Neuron (in vitro differentiated cells): ENCODE data around the gene UBR2.
"Not testable (repeated sequence)": the region's sequence is repeated elsewhere in the genome, so short reads cannot be mapped to it uniquely, and the experiment has no call there.

Experiments
- H2AFZ ChIP-seq: one replicate; pipeline ENCODE4 v1.6.1; 2013; ENCODE audit warnings: low read depth, mild to moderate bottlenecking, inconsistent platforms, low read length, moderate library complexity
- H3K27me3 ChIP-seq: one replicate; pipeline ENCODE4 v1.6.1; 2013; ENCODE audit warnings: low read length; ENCODE audit not compliant: insufficient read depth
- H3K36me3 ChIP-seq: one replicate; pipeline ENCODE4 v1.6.1; 2013; ENCODE audit warnings: low read length; ENCODE audit not compliant: insufficient read depth
- H3K4me1 ChIP-seq: one replicate; pipeline ENCODE4 v1.6.1; 2013; ENCODE audit warnings: low read length; ENCODE audit not compliant: insufficient read depth
- H3K4me3 ChIP-seq: 2 replicates; pipeline ENCODE4 v1.5.1; 2013; ENCODE audit warnings: mild to moderate bottlenecking, low read length, moderate library complexity
- H3K9me3 ChIP-seq: one replicate; pipeline ENCODE4 v1.6.1; 2013; ENCODE audit warnings: low read length

Gene UBR2

DNA sequence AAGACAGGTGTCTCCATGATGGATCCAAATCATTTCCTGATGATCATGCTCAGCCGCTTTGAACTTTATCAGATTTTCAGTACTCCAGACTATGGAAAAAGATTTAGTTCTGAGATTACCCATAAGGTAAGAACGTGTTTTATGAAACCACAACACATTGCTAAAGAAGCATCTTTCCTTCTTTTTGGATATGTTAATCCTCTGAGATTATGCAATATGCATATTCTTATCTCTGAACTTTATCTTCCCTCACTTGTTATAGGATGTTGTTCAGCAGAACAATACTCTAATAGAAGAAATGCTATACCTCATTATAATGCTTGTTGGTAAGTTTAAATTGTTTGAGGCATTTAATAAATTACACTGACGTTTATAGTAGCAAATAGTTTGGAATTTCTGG, 80.4 kb downstream of the UBR2 start:
- peaks cover 64% of the 10 kb centered on the region for H3K36me3 ChIP-seq
- no peak overlapping the region for H2AFZ ChIP-seq
- no peaks in the 10 kb centered on the region for H3K9me3 ChIP-seq
- H3K27me3 ChIP-seq, result no peaks in the 10 kb centered on the region
- no peak overlapping the region for H3K4me3 ChIP-seq
- no peaks in the 10 kb centered on the region for H3K4me1 ChIP-seq

DNA sequence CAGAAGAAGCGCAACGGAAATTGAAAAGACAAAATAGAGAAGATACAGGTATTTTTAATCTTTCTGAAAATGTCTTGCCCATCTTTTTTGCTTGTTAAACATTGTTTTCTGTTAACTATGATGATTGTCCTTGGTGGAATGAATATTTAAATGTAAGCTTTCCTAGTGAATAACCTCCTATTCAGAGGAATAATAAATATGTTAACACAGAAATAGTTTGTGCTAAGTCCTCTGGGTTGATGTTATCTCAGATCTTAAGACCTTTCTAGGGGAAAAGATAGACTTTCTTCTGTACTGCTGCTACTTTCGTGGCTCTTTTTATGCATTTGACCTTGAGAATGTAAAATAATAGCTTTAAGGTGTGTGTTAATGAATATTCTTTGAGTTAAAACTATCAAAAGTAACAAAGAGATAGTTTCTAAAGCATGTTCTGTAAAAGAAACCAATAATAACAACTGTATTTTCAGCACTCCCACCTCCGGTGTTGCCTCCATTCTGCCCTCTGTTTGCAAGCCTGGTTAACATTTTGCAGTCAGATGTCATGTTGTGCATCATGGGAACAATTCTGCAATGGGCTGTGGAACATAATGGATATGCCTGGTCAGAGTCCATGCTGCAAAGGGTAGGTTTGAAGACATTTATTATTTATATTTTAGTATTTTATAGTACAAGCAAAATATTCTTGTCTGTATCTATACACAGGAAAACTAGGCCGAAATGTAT, 88.4 kb downstream of the UBR2 start:
- Histone ChIP-seq H3K4me1 (no peaks in the 10 kb centered on the region), H3K9me3 (no peaks in the 10 kb centered on the region), H3K27me3 (no peaks in the 10 kb centered on the region), H2AFZ (no peak overlapping the region), H3K36me3 (peaks cover 72% of the 10 kb centered on the region), H3K4me3 (no peak overlapping the region)

DNA sequence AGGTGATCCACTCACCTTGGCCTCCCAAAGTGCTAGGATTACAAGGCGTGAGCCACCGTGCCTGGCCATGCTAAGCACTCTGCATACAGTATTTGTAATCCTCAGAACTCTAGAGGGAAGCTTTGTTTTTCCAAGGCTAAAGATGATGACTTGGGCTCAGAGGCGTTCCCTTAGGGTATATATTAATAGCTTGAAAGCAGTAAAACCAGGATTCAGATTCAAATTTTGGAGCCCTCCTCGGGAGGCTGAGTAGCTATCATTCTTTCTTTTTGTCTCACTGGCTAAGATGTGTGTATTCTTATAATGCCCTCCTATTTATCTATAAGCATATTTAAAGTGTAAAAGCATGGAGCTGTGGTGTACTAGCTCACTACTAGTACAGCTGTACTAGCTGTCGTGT, 90.0 kb downstream of the UBR2 start:
- Histone ChIP-seq H2AFZ (no peak overlapping the region), H3K36me3 (peaks cover 75% of the 10 kb centered on the region), H3K27me3 (no peaks in the 10 kb centered on the region), H3K4me3 (no peak overlapping the region), H3K4me1 (no peaks in the 10 kb centered on the region), H3K9me3 (no peaks in the 10 kb centered on the region)

DNA sequence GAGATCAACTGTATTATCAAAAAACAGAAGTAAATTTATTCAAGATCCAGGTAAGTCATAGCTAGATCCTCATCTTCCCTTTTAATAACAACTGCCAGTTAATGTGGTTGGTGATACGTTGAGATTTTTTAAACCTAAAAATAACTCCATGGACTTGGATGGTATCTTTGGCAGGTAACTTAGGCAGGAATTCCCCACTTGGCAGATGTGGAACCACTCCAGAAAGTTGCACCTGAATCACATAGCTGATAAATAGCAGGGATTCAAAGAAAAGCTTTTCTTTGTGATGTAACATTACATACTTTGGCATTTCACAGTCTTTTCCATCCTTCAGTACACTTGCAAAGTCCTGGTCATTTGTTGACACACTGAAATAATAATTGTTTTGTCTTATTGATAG, 96.0 kb downstream of the UBR2 start:
- no peaks in the 10 kb centered on the region for H3K4me1 ChIP-seq
- H2AFZ ChIP-seq, result no peak overlapping the region
- no peaks in the 10 kb centered on the region for H3K9me3 ChIP-seq
- peaks cover 69% of the 10 kb centered on the region for H3K36me3 ChIP-seq
- no peak overlapping the region for H3K4me3 ChIP-seq
- no peaks in the 10 kb centered on the region for H3K27me3 ChIP-seq

DNA sequence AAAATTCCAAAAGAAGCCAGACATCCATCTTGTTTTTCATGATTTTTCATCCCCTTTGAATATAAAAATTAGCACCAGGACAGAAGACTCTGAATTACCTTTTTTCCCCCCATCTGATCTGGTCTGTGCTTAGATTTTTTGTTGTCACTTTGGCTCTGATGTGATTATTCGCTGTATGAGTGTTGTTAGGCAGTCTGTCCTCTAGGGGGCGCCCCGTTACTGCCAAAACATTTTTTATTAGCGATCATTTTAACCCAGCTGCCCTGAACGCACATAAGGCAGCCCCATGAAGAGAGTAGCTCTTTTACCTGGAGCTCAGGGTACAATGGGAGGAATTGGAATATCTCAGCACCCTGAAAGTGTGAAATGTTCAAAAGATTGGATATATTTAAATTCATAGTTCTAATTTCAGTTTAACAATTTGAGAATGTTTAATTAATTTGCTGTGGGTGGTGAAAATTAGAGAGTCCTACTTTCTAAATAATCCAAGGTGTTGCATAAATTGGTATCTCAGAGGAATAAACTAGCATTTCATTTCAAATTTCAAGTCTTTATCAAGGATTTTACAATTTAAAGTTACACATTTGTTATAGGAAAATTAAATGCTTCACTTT, 97.8 kb downstream of the UBR2 start:
- Histone ChIP-seq H3K4me3 (no peak overlapping the region), H3K4me1 (no peaks in the 10 kb centered on the region), H3K27me3 (no peaks in the 10 kb centered on the region), H2AFZ (no peak overlapping the region), H3K36me3 (peaks cover 69% of the 10 kb centered on the region), H3K9me3 (no peaks in the 10 kb centered on the region)

DNA sequence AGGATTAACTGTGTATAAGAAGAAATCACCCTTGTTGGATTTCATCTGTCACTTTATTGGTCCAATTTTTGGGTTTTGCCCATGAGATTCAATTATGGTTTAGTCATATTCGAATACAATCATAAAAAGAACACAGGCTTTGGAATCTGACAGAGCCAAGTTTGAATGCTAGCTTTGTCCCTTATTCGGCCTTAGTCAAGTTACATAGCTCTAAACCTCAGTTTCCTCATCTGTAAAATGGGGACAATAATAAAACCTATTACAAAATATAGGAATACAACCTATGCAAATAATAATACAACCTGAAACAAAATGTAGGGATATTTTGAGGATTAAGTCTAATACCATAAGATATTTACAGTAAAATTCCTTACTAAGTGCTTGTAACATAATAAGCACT, 100.9 kb downstream of the UBR2 start:
- no peaks in the 10 kb centered on the region for H3K4me1 ChIP-seq
- H3K27me3 ChIP-seq, result no peaks in the 10 kb centered on the region
- peaks cover 62% of the 10 kb centered on the region for H3K36me3 ChIP-seq
- H3K9me3 ChIP-seq, result no peaks in the 10 kb centered on the region
- H2AFZ ChIP-seq, result no peak overlapping the region
- no peak overlapping the region for H3K4me3 ChIP-seq

DNA sequence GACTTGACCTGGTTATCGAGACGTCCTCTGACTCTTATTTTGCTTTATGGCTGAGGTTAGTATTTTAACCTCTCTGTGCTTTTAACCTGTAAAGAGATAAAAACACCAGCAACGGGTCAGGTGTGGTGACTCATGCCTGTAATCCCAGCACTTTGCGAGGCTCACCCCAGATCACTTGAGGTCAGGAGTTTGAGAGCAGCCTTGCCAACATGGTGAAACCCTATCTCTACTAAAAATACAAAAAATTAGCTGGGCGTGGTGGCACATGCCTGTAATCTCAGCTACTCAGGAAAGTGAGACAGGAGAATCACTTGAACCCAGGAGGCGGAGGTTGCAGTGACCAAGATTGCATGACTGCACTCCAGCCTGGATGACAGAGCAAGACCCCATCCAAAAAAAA, 110.5 kb downstream of the UBR2 start:
- H3K4me1 ChIP-seq, H3K9me3 ChIP-seq, H3K27me3 ChIP-seq, H3K4me3 ChIP-seq, H2AFZ ChIP-seq: not testable (repeated sequence)
- H3K36me3 ChIP-seq, result peaks cover 79% of the 10 kb centered on the region

DNA sequence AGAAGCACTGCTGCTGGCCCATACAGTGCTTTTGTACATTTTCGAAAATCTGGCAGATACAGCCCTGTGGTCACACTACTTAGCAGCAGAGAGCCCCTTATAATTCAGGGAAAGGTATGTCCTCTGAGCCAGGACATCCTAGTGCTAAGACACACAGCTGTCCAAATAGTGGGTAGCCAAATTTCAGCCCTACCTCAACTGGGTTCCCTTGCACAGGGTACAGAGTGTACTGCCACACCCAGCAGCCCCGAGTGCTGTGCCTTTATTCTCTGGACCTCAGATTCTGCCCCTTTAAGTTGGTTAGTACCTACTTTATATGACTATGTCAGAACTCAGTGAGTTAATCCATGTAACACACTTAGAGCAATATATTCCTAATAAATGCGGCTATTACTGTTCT, 111.0 kb downstream of the UBR2 start:
- Histone ChIP-seq H3K27me3 (no peaks in the 10 kb centered on the region), H3K36me3 (peaks cover 79% of the 10 kb centered on the region)

DNA sequence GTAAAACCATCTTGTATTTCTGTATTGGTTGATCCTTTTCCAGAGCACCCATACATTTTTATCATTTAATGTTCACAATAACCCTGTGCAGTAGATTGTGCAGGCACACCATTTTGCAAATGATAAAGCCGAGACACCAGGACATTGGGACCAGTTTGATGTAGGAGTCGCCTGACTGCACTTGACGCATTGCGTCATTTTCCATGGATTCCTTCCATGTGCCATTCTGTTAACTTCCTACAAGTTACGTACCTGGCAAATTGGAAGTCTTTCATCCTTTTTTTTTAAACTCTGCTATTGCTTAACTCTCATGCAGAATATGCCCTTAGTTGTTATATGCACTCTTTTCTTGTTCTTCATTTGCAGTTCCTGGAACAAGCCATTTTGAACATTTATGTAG, 115.5 kb downstream of the UBR2 start:
- H2AFZ ChIP-seq, result no peak overlapping the region
- no peak overlapping the region for H3K4me3 ChIP-seq
- no peaks in the 10 kb centered on the region for H3K27me3 ChIP-seq
- no peaks in the 10 kb centered on the region for H3K4me1 ChIP-seq
- peaks cover 79% of the 10 kb centered on the region for H3K36me3 ChIP-seq
- H3K9me3 ChIP-seq, result no peaks in the 10 kb centered on the region

More for the DNA sequence above, 111.0 kb downstream of the UBR2 start:
- no peaks in the 10 kb centered on the region for H3K4me1 ChIP-seq
- H3K4me3 ChIP-seq, result no peak overlapping the region
- no peaks in the 10 kb centered on the region for H3K9me3 ChIP-seq
- H2AFZ ChIP-seq, result no peak overlapping the region

DNA sequence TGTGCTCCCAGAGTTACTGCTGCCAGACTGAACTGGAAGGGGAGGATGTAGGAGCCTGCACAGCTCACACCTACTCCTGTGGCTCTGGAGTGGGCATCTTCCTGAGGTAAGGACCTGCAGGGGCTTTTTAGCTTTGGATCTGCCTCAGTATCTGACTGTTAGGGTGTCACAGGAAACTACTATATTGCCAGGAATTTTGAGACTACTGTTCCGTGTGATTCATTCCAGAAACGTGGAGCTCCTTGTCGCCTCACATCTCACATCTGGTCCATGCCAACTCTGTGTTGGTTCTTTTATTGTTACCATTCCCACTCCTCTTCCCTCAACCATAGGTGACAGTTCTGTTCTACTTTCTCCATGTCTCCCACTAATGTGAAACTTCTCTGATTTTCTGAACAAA, 124.5 kb downstream of the UBR2 start:
- no peaks in the 10 kb centered on the region for H3K4me1 ChIP-seq
- no peak overlapping the region for H2AFZ ChIP-seq
- H3K36me3 ChIP-seq, result peaks cover 65% of the 10 kb centered on the region
- no peak overlapping the region for H3K4me3 ChIP-seq
- H3K27me3 ChIP-seq, result no peaks in the 10 kb centered on the region
- H3K9me3 ChIP-seq, result no peaks in the 10 kb centered on the region

DNA sequence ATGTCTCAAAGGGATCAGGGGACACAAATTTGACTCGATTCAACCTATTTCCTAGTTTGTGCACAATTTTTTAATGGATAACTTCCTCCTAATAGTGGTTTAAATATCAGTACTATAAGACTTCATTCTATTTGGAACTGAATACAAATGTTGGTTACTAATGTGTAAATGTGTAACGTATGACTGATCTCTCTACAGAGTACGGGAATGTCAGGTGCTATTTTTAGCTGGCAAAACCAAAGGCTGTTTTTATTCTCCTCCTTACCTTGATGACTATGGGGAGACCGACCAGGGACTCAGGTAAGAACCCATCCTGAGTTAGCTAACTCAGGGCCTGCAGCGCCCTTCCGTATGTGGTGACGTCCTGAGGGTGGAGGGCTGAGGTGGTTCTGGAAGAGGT, 125.5 kb downstream of the UBR2 start:
- H3K27me3 ChIP-seq, result no peaks in the 10 kb centered on the region
- no peaks in the 10 kb centered on the region for H3K9me3 ChIP-seq
- H3K36me3 ChIP-seq, result peaks cover 58% of the 10 kb centered on the region

DNA sequence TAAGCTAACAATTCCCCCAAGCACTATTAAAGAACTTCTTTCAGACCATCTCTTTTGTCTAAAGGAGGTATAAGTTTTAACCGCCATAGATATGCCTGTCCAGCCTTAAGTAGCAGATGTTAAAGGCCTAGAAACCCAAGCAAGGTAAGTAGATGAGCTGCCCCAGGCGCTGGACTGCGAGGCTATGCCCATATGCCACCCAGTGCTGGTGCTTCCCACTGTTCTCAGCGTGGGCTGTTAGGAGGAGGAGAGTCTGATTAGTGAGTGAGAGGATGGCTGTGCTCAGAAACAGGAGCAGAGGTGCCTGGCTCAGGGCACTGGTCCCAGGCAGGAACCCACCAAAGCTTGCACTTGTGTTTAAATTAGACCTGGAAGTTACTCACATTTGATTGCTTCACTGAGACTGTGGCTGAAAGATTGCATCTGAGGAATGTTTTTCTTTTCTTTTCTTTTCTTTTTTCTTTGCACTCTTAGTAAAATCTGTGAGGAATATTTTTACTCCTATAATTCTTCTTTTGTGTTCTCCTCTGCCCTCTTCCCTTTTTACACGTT, 126.4 kb downstream of the UBR2 start:
- no peaks in the 10 kb centered on the region for H3K27me3 ChIP-seq
- H2AFZ ChIP-seq, result no peak overlapping the region
- no peaks in the 10 kb centered on the region for H3K9me3 ChIP-seq
- no peak overlapping the region for H3K4me3 ChIP-seq
- peaks cover 57% of the 10 kb centered on the region for H3K36me3 ChIP-seq
- no peaks in the 10 kb centered on the region for H3K4me1 ChIP-seq

More for the DNA sequence above, 125.5 kb downstream of the UBR2 start:
- no peaks in the 10 kb centered on the region for H3K4me1 ChIP-seq
- no peak overlapping the region for H3K4me3 ChIP-seq
- H2AFZ ChIP-seq, result no peak overlapping the region

DNA sequence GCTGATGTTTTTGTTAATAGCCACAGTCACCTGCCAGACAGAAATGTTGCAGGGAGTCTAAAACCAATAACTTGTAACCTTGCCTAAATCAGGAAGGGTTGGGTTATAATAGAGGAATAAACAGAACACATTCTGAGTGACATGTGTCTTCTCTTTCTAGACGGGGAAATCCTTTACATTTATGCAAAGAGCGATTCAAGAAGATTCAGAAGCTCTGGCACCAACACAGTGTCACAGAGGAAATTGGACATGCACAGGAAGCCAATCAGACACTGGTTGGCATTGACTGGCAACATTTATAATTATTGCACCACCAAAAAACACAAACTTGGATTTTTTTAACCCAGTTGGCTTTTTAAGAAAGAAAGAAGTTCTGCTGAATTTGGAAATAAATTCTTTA, 127.0 kb downstream of the UBR2 start:
- Histone ChIP-seq H3K4me3 (no peak overlapping the region), H3K9me3 (no peaks in the 10 kb centered on the region), H2AFZ (no peak overlapping the region), H3K27me3 (no peaks in the 10 kb centered on the region), H3K4me1 (no peaks in the 10 kb centered on the region), H3K36me3 (peaks cover 51% of the 10 kb centered on the region)
